Measurements from ENCODE around the gene PODN. TPM values are rescaled to one million over a fixed set of nuclear protein-coding genes. Genes with fewer than 3 reads are reported as not detected.

PODN gene
- total RNA-seq, 2 donors from 2014 or later, result 35.8 to 123 TPM

DNA sequence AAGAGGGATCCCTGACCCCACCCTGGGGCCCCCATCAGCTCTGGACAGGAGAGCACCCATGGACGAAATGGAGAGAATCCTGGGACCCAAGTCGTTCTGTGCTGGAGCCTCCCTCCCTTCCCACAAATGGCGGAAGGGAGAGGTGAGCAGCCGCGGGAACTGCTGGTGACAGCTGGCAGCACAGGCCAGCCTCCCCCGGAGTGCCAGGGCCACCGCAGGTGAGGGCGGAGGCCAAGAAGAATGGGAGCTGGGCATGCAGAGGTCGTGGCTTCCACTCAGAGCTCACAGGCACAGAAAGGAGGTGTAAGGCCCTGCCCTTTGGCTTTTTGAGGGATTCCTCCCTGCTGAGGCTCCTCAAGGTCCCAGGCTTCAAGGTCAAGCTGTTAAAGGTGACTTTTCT, 55.8 kb downstream of the PODN start:
- H3K27ac ChIP-seq, result no peak overlapping the region
- intact Hi-C loops (cut with DNase I), result no loop called here
- TF ChIP-seq POLR2A (IDR thresholded peaks at IDR 0.05), result no peak
- TF ChIP-seq, protein P1, sequence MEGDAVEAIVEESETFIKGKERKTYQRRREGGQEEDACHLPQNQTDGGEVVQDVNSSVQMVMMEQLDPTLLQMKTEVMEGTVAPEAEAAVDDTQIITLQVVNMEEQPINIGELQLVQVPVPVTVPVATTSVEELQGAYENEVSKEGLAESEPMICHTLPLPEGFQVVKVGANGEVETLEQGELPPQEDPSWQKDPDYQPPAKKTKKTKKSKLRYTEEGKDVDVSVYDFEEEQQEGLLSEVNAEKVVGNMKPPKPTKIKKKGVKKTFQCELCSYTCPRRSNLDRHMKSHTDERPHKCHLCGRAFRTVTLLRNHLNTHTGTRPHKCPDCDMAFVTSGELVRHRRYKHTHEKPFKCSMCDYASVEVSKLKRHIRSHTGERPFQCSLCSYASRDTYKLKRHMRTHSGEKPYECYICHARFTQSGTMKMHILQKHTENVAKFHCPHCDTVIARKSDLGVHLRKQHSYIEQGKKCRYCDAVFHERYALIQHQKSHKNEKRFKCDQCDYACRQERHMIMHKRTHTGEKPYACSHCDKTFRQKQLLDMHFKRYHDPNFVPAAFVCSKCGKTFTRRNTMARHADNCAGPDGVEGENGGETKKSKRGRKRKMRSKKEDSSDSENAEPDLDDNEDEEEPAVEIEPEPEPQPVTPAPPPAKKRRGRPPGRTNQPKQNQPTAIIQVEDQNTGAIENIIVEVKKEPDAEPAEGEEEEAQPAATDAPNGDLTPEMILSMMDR (IDR thresholded peaks at IDR 0.05), result no peak
- peaks cover 5% of the 10 kb centered on the region for H3K4me1 ChIP-seq
- ATAC-seq, result no peak
- no peak for DNase-seq
- no peaks in the 10 kb centered on the region for H3K36me3 ChIP-seq (replicated peaks in 1 of 2; ENCODE audit: insufficient read depth in 1 of 2, low read depth in 2 of 2)
- WGBS, 2 donors, result 80 to 90% methylated on average over 5 to 9 of the region's 9 CpGs
- H3K27me3 ChIP-seq, result no peaks in the 10 kb centered on the region
- no peak overlapping the region for H3K4me3 ChIP-seq
- no peaks in the 10 kb centered on the region for H3K9me3 ChIP-seq

DNA sequence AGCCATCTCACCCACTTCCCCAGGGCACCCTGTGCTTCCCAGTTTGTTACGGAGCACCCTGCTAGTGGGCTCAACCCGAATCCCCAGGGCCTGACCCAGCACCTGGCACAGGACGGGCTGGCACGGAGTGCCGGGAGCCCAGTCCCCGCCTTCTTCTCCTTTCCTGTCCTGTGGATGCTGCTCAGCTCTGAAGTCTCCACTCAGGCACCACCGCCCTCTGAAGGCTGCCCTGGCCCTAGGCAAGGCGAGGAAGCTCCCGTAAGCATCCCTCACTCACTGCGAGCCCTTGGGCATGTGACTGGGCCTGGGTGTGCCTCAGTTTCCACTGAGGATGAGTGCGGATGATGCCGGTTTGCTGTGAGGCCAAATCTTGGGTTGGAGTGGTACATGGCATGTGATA, 58.6 kb downstream of the PODN start:
- no peaks in the 10 kb centered on the region for H3K27me3 ChIP-seq
- WGBS, 2 donors, result 75 to 84% methylated on average over 10 to 11 of the region's 12 CpGs
- no peaks in the 10 kb centered on the region for H3K36me3 ChIP-seq (replicated peaks in 1 of 2; ENCODE audit: insufficient read depth in 1 of 2, low read depth in 2 of 2)
- peaks cover 5% of the 10 kb centered on the region for H3K4me1 ChIP-seq
- TF ChIP-seq, protein P1 (IDR thresholded peaks at IDR 0.05), result no peak
- TF ChIP-seq POLR2A (IDR thresholded peaks at IDR 0.05), result no peak
- no peak overlapping the region for H3K27ac ChIP-seq
- no peak for ATAC-seq
- intact Hi-C loops (cut with DNase I), result no loop called here
- no peak overlapping the region for H3K4me3 ChIP-seq
- DNase-seq, result no peak
- no peaks in the 10 kb centered on the region for H3K9me3 ChIP-seq

DNA sequence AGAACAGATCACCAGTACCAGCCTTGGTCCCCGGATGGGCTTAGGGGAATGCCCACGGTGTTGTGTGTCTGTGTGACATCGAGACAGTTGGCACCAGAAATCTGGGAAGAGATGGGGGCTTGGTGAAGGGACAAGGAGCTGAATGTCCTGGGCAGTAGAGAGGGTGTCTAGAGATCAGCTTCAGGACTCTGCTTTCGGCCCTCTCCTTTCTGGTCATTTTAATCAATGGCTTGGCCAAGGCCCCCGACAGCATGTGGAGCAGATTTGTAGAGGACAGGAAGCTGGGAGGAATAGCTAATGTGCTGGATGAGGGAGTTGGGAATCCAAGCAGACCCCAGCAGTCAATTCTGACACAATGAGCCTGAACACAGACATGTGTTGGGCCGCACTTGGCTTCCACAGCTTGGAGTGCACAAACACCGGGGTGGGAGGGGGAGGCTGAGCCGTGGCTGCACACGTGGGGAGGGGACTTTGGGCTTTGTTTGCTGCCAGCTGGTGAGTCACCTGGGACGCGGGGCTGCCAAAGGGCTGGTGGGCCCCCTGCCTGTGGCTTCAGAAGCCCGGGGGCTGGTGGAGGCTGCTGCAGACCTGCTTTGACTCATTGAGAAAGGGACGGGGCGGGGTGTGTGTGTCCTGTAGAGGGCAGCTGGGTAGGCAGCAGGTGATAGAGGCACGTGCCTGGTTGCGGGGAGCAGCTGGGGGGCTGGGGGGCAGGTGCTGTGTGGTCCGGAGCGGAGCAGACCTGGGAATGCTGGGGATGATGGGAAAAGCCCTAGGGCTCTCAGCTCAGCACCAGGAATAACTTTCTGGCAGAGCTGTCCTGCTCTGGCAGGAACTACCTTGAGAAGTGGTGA, 59.5 kb downstream of the PODN start:
- ATAC-seq (no peak), DNase-seq (peak in 3 of 4 donors; percentile 23 to 69 (median 41))
- no peak overlapping the region for H3K4me3 ChIP-seq
- no peak overlapping the region for H3K27ac ChIP-seq
- no peaks in the 10 kb centered on the region for H3K4me1 ChIP-seq
- H3K36me3 ChIP-seq (replicated peaks in 1 of 2; ENCODE audit: insufficient read depth in 1 of 2, low read depth in 2 of 2), result no peaks in the 10 kb centered on the region
- TF ChIP-seq, protein P1 (IDR thresholded peaks at IDR 0.05), result no peak
- TF ChIP-seq POLR2A (IDR thresholded peaks at IDR 0.05), result no peak
- intact Hi-C loops (cut with DNase I), result no loop called here
- 58 to 63% methylated on average over 13 to 17 of the region's 18 CpGs for WGBS, 2 donors
- H3K9me3 ChIP-seq, result no peaks in the 10 kb centered on the region
- no peaks in the 10 kb centered on the region for H3K27me3 ChIP-seq

DNA sequence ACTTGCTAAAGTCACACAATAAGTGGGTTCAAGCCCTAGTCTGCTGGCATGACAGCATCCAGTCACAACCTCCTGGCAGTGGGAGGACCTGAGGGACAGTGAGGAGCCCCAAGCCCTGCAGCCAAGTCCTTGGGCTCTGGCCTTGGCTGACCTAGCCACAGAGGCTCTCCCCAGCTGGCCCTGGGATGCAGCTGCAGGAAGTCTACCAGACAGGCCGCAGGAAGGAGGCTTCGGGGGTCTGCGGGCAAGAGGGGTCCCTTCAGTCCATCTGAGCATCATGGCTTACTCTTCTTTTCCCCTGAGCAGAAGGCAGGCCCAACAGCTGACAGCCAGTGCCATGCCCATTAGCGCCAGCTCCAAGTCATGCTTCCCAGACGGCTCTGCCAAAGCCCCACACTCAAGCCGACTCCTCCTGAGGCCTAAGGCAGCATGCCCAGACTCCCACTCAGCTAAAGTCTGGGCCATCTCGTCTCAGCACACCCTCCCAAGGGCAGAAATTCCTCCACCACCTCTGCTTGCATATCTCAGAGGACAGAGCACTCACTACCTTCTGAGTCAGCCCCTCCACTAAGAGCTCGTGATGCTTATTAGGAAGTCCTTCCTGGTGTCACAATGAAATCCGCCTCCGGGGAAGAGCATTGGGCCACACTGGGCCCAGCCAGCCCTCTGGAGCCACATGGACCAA, 60.3 kb downstream of the PODN start:
- Histone ChIP-seq H3K9me3 (no peaks in the 10 kb centered on the region), H3K27ac (peak overlapping the region in 1 of 4 donors; percentile 36), H3K36me3 (replicated peaks in 1 of 2; ENCODE audit: insufficient read depth in 1 of 2, low read depth in 2 of 2) (no peaks in the 10 kb centered on the region), H3K27me3 (no peaks in the 10 kb centered on the region), H3K4me3 (no peak overlapping the region), H3K4me1 (no peaks in the 10 kb centered on the region)
- peak in 1 of 4 donors; percentile 14 for DNase-seq
- peak; percentile 25 for ATAC-seq
- intact Hi-C loops (cut with DNase I), result no loop called here
- WGBS, 2 donors, result 75% methylated on average over 6 to 10 of the region's 10 CpGs
- TF ChIP-seq, protein P1 (IDR thresholded peaks at IDR 0.05), result no peak
- no peak for TF ChIP-seq POLR2A (IDR thresholded peaks at IDR 0.05)

Data from body of pancreas (tissue), 4 donors.